GM12874 (cell line): Measurements from ENCODE around the gene SGCG.

Experiments
- TF ChIP-seq, protein P1 (sequence below): IDR thresholded peaks from 2 replicates; pipeline ENCODE4 v1.5.1; 2011; ENCODE audit warnings: low read depth, mild to moderate bottlenecking, control low read depth, low read length, moderate library complexity; ENCODE audit not compliant: insufficient read depth

The SGCG gene

DNA sequence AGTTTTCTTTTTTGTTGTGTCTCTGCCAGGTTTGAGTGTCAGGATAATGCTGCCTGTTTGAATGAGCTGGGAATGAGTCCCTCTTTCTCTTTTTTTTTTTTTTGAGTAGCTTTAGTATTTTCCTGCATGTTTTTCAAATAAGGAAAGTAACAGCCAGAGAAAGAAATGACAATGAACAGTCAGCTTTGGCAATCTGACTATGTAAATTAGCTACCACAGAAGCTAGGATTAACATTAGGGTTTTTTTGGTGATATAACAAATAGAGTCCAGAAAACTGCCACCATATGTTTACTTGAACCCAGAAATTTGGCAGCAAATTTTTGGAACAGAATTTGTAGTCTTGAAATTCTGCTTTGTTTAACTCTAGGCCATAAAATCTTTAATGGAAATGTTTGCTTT is 50.5 kb downstream of the SGCG start:
- TF ChIP-seq, protein P1, sequence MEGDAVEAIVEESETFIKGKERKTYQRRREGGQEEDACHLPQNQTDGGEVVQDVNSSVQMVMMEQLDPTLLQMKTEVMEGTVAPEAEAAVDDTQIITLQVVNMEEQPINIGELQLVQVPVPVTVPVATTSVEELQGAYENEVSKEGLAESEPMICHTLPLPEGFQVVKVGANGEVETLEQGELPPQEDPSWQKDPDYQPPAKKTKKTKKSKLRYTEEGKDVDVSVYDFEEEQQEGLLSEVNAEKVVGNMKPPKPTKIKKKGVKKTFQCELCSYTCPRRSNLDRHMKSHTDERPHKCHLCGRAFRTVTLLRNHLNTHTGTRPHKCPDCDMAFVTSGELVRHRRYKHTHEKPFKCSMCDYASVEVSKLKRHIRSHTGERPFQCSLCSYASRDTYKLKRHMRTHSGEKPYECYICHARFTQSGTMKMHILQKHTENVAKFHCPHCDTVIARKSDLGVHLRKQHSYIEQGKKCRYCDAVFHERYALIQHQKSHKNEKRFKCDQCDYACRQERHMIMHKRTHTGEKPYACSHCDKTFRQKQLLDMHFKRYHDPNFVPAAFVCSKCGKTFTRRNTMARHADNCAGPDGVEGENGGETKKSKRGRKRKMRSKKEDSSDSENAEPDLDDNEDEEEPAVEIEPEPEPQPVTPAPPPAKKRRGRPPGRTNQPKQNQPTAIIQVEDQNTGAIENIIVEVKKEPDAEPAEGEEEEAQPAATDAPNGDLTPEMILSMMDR: no peak

DNA sequence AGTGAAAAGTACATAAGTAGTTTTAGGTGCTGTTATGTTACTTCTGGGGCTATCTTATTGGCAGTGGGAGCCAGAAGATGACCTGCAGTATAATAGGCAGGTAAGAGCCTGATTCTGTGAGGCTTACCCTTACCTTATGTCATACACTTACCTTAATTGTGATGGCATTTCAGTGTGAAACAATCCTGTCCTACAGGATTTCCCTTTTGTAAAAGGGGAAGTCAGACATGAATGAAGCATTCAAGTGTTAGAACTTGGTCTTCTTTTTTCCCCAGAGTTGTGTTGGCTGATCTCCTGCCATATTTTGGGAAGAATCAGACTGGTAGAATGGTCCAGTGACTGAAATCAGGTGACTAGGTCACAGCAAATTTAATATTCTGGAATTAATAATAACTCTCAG is 55.2 kb downstream of the SGCG start:
- TF ChIP-seq, protein P1: no peak

DNA sequence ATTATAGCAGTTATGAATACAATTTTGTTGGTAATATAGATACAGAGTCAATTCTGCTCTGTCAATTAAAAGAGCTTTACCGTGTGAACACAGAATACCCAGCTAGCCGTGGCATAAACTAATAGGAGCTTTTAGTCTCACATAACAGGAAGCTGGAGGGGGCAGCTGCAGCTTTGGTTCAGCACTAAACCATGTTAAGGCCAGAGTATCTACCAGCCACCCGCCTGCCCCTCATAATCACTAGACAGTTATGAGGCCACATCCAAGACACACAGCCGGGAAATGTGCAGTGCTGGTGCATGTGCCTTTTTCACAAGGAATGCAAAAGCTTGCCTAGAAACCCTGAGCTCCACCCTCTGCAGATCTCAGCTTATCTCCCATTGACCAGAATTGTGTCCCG is 62.3 kb downstream of the SGCG start:
- TF ChIP-seq, protein P1: no peak

DNA sequence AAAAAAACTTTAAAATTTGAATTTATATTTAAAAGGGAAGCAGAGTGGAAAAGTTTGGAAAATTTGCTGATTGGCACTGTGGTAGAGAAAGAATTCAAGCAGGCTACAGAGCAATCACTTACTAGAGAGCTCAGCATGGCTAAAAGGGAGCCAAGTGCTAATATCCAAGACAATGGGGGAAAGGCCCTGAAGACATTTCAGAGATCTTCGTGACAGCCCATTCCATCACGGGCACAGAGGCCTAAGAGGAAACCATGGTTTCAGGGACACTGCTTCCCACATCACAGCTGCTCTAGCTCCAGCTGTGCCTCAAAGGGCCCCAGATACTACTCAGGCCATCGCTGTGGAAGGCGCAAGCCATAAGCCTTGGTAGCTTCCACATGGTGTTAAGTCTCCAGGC is 73.7 kb downstream of the SGCG start:
- TF ChIP-seq, protein P1: no peak

DNA sequence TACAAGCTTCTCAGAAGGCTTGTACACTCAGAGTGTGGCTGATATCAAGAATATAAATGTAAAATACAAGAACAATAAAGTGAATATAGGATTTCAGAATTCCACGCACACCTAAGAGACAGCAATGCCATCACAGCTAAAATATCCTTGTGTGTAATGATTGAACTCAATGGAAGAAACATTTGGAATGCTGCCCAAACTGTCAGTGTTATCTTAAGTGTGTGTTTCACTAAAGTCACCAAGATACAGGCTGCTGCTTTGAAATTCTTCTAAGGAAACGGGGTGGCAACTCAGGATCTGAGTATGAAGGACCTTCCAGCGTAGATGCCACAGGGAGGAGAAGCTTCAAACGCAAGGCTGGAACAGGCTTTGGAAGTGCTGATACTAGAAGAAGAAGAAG is 86.8 kb downstream of the SGCG start:
- TF ChIP-seq, protein P1: no peak

DNA sequence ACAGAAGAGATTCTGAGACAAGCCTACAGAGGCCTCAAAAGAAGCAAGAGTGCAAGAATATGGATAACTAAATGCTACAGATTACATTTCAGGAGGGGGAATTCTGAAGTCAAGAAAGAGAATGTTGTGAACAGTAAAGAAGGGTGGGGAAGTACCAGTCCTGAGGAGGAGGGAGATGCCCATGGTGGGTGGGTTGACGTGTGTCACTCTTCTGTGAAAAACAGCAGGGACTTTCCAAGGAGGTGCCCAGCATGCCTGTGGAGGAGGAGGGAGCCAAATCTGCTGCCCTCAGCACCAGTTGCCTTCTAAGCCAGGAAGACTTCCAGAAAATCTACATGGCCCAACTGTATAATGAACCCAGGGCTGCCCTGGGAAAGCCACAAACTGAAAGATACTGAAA is 87.7 kb downstream of the SGCG start:
- TF ChIP-seq, protein P1: no peak

DNA sequence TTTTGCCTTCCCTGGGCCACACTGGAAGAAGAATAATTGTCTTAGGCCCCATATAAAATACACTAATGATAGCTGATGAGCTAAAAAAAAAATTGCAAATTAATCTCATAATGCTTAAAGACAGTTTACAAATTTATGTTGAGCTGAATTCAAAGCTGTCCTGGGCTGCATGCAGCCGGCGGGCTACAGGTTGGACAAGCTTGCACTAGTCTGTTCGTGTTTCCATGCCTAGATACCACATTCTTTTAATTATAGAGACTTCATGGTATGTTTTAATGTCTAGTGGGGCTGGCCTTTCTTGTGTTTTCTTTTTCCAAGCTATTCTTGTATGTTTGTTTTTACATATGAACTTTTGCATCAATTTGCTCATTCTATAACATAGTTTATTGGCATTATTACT is 90.6 kb downstream of the SGCG start:
- TF ChIP-seq, protein P1: no peak

DNA sequence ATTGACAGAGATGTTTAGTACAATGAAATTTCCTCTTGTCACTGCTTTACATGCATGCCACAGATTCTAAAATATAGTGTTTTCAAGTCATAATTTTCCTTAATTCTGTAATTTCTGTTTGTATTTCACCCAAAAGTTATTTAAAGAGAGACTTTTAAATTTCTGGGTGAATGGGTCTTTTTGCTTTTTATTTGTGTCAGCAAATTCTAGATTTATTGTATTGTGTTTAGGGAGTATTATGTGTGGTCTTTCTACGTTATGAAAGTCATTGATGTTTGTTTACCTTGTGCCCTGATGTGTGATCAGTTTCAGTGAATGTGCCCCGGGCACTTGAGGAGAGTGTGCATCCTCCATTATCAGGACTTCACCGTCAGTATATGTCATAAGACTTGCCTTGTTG is 92.7 kb downstream of the SGCG start:
- TF ChIP-seq, protein P1: no peak
